GM18517 (cell line): Measurements from ENCODE around the gene ANP32A.
"Not testable (repeated sequence)": the region's sequence is repeated elsewhere in the genome, so short reads cannot be mapped to it uniquely, and the experiment has no call there.

Experiments
- ATAC-seq: cut with Tn5 transposase; IDR thresholded peaks from one replicate; pipeline ENCODE4 v1.9.1; 2021; ENCODE audit warnings: mild to moderate bottlenecking, moderate library complexity; ENCODE audit not compliant: unreplicated experiment

The ANP32A gene

GRCh38 chr15:68759982-68760579, 60.6 kb downstream of the ANP32A start:
- ATAC-seq, result not testable (repeated sequence)

- ATAC-seq, result no peak
These were observed 65.0 kb downstream of the ANP32A start for GRCh38 chr15:68755731-68756130.

DNA sequence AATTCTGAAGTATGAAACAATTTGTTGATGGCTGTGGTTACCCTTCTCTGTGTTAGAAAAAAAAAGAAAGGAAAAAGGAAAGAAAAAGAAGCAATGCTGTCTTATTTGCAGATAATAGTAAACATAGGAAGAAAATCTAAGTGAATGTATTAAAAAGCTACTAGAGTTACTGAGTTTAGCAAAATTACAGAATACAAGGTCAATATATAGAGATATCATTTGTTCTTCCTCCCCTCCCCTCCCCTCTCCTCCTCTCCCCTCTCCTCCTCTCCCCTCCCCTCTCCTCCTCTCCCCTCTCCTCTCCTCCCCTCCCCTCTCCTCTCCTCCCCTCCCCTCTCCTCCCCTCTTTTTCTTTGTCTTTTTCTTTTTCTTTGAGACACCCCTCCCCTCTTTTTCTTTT, 69.1 kb downstream of the ANP32A start:
- ATAC-seq, result no peak

- no peak for ATAC-seq
These were observed 70.9 kb downstream of the ANP32A start for GRCh38 chr15:68749793-68750192.

DNA sequence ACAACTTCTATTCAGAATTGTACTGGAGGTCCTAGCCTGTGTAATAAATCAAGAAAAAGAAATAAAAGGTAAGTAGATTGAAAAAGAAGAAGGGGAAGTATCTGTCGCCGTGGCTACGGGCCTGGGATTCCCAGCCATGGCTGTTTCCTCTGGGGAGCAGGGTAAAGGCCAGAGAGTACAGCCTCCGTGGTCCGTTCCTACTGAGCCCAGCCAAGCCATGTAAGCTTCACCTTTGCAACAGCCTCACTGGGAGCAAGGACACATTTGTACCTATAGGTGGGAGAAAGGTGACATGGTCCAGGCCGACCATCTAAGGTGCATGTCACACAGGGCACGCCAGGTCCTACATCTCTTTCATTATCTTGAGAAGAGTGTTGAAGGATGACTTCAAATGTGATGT, 71.3 kb downstream of the ANP32A start:
- ATAC-seq, result no peak

DNA sequence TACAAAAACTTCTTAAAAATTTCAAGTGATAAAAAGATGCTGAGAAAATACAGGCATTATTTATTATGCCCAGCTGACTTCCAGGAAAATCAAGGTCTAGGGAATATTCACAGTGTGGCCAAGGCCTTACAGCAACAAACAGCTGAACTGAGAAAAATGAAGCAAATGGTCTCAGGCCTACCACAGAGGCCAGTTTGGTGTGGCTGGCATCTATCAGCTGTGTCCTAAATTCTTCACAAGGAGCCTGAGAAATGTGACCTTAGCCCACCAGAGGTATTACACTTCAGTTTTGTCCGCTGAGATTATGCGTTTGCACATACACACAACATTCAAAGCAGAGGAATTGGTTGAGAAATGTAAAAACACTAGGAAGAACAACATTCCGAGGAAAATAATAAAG, 77.4 kb downstream of the ANP32A start:
- ATAC-seq, result no peak

- no peak for ATAC-seq
These were observed 81.2 kb downstream of the ANP32A start for GRCh38 chr15:68739390-68740080.

DNA sequence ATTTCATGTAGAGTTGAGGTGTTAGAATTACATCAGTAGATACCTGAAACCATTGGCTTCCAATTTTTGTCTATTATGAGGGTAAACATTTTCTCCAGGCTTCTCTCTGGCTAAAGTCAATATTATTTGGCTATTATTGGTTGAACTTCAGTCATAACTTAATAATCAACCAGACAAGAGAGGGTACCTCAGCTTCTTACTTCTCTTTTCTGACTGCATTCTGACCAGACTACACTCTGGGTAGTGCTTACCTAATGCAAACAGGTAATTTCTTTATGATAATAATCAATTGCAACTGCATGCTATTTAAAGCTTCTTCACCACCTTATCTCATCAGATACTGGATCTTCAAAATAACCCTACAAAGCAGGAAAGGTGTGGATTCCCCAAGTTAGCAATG, 85.1 kb downstream of the ANP32A start:
- ATAC-seq, result no peak

DNA sequence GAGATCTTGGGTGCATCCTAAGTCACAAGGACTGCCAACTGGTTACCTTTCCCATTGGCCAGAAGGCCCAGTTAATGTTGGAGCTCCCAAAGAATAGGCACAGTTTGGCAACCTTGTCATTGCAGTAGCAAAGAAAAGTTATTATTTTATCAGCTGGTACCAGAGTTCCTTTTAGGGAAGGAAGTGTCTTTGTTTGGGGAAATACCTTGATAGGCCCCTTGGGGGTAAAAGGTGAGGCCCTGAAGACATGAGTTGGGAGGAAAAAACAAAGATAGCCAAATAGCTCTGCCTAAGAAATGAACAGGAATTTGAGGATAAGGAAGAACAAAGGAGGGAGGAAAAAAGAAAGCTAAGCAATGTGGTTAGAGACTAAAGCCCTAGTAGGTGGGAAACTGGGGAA, 85.8 kb downstream of the ANP32A start:
- no peak for ATAC-seq

DNA sequence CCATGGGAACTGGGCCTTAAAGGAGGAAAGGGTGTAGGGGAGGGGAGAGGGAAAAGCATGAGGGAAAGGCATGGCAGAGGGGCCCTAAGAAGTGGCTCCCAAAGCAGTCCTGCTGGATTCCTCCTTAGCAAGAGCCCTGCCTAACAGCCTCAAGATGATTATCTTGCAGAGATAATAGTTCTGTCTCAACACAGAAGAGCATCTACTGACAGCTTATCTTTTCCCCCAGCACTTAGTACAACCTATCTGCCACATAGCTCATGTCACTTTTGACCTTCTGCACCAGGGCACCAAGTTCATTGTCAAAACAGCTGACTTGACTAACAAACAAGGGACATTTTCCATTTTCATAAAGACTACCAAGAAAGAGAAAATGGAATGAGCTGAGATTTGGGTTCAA, 86.3 kb downstream of the ANP32A start:
- ATAC-seq, result no peak

- ATAC-seq, result no peak
These were observed 87.0 kb downstream of the ANP32A start for GRCh38 chr15:68733666-68734065.

DNA sequence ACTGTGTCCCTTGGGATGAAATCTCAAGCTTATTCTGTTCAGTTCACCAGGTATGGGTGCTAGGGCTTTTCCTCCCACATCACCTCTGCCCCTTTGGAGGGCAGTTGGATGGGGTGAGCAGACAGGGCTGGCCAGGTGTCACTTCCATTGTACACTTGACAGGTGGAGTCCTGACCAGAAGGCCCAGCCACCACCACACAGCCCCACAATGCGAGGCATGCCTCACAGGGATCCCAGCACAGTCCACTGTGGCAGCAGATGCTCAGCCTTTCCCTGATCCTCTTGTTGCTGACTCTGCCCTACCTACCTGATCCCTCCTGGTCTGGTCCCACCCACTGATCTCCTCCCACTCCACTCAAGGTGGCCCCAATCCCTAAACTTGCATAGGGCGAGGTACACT, 88.2 kb downstream of the ANP32A start:
- ATAC-seq, result no peak

- no peak for ATAC-seq
These were observed 89.5 kb downstream of the ANP32A start for GRCh38 chr15:68730976-68731897.

DNA sequence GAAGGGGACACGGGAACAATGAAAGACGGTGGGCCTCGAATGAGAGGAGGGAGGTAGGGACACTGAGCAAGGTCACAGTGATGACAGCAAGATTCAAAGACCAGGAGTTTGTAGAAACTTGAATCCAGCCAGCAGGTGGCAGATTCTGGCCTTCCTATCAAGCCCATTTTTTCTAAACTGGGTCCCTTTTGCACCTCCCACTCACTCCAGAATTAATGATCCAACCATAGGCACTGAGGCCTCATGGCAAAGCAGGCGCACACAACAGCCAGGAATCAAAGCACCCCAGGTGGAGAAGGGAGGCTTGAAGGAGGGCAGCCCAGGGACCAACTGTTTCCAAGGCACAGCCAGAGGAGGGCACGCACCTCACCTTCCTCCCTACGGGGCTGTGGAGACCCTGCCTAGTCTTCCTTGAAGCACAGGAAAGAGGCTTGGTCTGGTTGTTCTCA, 90.2 kb downstream of the ANP32A start:
- ATAC-seq, result no peak

DNA sequence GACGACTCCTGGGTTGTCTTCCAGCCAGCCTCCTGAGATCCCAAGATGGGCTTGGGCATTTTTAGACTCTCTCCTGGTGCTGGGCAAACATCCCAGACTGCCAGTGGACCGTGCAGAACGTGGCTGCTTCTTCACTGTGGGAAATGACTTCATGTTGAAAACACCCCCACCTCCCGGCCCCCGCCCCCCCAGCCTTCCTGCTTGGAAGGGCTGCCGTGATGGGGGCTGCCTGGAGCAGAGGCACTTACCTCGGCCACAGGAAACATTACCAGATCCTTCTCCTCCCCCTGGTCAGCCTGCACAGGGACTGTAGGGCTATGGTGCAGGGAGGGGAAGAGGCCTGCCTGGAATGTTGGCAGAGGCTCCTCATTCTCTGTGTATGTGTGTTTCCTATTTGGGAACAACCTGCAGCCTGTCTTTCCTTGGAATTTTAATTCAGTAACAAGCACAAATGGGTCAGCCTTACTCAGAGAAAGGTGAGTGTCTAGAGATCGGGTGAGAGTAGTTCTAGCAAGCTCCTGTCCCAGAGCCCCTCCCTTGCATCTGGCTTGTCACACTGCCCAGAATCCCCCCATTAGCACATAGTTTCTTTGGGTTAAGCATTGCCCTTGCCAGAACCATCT, 90.8 kb downstream of the ANP32A start:
- no peak for ATAC-seq
